ENCODE data around the gene PRPF39.
A peak's percentile ranks its signal among the peaks of the same experiment; 100 is the strongest.
"Not testable (repeated sequence)": the region's sequence is repeated elsewhere in the genome, so short reads cannot be mapped to it uniquely, and the experiment has no call there.

PRPF39 gene

DNA sequence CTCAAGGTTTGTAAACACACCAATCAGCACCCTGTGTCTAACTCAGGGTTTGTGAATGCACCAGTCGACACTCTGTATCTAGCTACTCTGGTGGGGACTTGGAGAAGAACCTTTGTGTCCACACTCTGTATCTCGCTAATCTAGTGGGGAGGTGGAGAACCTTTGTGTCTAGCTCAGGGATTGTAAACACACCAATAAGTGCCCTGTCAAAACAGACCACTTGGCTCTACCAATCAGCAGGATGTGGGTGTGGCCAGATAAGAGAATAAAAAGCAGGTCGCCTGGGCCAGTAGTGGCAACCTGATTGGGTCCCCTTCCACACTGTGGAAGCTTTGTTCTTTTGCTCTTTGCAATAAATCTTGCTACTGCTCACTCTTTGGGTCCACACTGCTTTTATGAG lies 2.8 kb upstream of the PRPF39 start:
- not testable (repeated sequence) for DNase-seq (ENCODE audit: low read depth in 2 of 2)

DNA sequence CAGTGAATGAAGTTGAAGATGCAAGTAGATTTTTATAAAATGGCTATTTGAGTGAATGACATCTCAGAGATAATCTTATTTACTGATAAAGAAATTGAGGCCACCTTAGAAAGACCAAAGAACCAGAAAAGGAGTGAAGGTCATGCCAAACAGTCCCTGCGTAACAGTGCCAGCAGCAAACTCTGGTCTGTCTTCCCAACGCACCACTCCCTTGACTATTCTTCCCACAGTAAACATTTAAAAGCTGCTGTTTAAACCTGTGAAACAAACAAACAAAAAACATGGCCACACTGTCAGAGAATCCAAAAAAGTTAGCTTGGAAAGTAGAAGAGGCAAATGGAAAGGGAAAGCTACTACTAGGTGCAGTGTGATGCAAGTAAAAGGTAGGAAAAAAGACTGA lies 1.5 kb upstream of the PRPF39 start:
- DNase-seq (ENCODE audit: low read depth in 2 of 2): no peak

DNA sequence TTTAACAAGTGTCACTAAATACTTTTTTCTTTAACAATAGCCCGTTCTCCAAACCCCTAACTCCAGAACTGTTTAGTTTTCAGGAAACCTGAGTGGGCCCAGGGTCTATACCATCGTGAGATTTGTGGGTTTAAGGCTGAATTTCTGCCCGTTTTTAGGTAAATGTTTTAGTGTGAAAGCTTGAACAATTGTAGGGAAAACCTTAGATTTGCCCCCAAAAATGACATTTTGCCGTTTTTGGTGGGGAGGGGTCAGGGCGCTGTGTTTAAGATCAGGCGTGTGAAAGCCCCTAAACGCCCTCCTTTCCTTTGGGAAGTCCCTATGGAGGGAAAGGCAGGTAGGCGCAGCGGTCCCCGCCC lies 320 bp upstream of the PRPF39 start:
- DNase-seq (ENCODE audit: low read depth in 2 of 2): no peak

DNA sequence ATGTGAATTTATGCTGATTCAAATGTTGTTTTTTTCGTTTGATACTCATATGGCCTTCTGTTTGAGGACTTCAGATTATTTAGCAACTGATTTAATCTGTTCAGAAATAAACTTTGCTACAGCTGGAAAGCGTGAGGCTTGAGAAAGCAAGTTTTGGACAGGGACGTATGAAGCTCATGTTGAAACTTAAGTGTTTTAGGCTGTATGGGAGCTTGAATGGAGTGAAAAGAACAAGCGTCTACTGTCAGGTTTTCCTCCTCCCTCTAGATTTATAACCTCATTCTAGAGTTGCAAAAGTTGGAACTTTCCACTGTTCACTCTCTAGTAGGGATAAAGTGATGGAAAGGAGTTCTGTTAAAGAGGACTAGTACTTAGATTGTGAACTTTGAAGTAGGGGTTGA lies 1.0 kb downstream of the PRPF39 start:
- DNase-seq (ENCODE audit: low read depth in 2 of 2): no peak

DNA sequence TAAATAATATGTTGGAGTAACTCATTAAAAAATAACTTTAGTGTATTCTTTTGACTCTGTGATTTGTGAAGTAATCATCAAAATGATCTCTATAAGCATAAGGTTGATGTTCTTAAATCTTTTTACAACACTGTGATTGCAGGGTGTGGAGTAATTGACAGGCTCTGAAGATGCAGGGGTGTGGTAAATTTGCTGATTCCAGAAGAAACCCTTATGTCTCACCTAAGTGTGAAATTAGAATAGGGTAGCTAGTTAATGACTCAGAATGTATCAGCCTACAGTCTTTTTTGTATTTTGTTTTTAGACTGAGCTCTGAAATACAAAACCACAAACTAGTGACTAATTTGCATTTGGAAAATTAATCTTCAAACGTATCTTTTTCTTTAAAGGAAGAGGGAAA lies 5.9 kb downstream of the PRPF39 start:
- no peak for DNase-seq (ENCODE audit: low read depth in 2 of 2)

DNA sequence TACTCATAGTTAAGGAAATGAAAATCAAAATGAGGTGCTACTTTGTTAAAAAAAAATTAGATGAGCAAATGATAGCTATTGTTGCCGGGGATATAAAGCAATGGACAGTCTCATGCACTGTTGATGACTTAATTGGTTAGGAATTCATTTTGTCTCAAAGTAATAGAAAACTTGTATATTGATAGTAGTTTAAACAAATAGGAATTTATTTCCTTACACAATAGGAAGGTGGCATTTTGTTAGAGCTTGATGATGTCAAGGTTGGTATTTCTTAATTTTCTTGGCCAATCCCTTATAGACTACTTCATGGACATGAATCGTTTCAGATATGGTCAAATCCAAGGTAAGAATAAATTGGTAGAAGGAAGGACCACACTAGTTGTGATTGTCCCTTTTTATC lies 7.8 kb downstream of the PRPF39 start:
- DNase-seq (ENCODE audit: low read depth in 2 of 2): no peak

DNA sequence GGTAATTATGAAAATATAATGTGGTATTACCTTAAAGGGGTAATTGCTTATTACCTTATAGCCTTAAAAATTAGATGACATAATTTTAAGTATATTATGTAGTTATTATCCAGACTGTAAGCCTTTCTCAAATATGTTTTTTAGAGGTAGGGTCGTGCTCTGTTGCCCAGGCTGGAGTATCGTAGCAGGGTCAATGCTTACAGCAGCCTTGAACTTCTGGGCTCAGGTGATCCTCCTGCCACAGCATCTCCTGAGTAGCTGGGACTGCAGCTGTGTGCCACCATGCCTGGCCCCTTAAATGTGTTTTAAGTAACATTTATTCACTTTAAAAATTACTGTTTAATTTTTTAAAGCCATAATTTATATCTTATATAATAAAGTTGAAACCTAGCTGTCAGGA lies 10.4 kb downstream of the PRPF39 start:
- no peak for DNase-seq (ENCODE audit: low read depth in 2 of 2)

DNA sequence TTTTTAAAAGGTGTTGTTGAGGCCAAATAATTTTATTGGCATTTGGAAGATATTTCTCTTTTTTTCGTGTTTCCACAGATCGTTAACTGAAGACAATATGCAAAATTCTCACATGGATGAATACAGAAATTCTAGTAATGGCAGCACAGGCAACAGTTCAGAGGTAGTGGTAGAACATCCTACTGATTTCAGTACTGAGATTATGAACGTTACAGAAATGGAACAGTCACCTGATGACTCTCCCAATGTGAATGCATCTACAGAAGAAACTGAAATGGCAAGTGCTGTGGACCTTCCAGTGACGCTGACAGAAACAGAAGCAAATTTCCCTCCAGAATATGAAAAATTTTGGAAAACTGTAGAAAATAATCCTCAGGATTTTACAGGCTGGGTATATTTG lies 11.2 kb downstream of the PRPF39 start:
- no peak for DNase-seq (ENCODE audit: low read depth in 2 of 2)

DNA sequence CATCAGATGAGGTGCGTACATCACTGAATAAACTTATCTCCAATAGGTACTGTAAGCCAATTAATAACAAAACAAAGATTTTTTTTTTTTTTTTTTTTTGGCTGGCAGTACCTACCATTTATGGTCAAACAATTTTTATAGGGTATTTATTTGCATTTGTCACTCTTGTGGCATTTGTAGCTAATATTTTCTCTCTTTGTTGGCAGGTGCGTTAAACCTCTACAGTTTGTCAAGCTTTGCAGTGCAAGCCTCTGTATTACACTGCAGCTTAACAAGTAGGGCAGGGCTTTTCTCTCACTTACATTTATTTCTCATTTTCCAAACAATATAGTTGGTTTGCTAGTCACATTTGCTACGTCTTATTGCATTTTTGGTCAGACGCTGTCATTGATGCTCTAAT lies 12.3 kb downstream of the PRPF39 start:
- DNase-seq (ENCODE audit: low read depth in 2 of 2): no peak

DNA sequence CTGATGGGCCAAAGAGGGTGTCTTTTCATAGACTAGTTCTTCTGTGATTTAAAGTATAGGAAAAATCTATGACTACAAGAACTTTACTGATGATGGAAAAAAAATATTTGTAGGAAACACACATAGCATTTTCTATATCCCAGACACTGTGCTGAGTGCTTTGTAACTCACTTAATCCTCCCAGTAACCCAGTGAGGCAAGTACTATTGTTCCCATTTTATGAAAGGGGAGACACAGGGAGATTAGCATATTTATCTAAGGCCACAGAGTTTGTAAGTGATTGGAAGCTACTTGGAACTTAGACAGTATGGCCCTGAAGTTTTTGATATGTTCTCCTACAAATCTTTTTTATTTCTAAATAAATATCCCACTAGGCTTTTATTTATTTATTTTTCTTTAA lies 19.9 kb downstream of the PRPF39 start:
- no peak for DNase-seq (ENCODE audit: low read depth in 2 of 2)

DNA sequence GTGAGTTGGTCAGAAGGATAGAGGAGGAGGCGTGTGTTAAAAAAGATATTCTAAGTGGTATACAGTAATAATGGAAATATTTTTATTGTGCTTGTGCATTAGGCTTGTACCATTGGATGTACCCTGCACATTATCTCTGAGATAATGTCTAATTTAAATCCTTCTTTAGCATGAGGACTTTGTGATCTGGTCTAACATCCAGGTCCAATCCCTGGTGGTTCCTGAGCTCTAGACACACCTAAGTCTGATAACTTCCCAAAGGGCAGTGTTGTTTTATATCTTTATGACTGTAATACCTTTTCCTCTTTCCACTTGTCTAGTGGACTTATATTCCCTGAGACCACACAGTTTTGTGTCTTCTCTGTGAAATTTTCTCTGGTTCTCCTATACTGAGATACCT lies 20.6 kb downstream of the PRPF39 start:
- DNase-seq (ENCODE audit: low read depth in 2 of 2): no peak

DNA sequence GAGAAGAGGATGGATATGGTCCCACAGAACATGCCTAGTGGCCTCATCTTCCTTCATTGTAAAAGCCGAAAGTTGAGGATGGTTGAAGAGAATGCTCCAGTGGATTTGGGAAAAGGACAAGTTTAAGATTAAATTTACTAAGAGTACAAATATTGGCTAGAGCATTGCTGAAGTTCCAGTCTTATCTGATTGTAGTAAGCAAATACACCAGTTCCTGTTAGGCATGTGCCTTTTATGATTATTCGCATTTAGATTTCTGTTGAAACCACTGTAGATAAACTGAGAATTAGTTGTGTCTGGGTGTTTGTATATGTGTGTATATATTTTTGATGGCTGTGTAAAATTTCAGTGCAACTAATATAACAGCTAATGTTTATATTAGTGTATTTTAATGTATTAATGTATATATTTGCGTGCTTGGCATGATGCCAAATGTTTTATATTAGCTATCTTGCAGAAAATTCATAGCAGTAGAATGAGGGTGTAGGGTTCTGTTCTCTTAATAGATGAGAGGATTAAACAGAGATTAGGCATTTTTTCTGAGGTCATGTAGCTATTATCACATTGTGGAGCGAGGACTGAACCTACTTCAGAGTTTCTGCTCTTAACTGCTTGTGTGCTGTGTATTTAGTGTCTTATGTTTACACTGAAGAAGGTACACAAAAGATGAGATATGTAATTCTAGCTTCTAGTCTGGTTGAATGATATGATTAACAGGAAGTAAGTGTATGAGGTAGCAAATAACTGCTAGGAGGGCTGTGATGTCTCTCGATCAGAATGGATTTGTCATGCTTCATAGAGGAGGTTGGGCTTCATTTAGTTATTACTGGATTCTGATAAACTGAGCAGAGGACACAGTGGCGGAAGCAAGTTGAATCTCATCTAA lies 29.2 kb downstream of the PRPF39 start:
- no peak for DNase-seq (ENCODE audit: low read depth in 2 of 2)

DNA sequence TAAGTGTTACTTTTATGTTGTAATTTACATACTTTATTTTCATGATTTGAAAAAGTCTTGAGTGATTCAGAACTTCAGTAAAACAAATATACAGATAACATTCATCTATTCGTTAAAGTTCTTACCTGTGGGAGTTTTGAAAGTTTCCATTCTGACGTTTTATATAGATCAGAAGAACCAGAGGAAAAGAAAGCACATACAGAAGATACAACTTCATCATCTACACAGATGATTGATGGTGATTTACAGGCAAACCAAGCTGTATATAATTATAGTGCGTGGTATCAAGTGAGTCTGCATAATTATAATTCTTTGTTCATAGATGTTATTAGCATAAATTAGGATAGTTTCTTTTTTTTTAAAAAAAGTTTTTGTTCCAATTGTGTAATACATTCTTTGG lies 30.4 kb downstream of the PRPF39 start:
- no peak for DNase-seq (ENCODE audit: low read depth in 2 of 2)

DNA sequence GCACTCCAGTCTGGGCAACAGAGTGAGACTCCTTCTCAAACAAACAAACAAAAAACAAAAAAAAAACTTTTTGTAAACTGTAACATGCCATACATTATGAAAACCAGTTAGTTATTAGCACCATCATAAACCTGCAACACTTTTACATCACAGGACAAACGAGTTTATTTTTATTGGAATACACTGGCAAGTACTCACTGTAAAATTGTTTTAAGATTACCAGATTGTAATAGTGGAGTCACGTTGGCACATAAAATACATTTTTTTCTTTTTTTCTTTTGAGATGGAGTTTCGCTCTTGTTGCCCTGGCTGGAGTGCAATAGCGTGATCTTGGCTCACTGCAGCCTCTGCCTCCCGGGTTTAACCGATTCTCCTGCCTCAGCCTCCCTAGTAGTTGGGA lies 34.7 kb downstream of the PRPF39 start:
- no peak for DNase-seq (ENCODE audit: low read depth in 2 of 2)

DNA sequence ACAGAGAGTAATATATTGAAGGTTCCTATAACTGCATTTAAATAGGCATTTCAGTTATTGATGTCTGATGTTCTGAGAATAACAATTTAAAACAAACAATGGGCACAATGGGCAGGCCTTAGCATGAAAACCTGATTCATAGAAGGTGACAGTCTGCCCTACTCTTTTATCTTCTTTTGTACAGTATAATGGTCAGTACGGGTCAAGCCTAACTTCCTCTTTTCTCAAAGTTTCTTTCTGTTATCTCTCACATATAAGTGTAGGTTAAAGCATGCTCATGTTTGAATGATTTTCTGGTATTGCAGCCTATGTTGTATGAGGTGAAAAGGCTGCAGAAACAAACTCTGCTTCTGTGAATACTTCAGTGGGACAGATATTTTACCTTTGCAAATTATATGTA lies 36.2 kb downstream of the PRPF39 start:
- DNase-seq (ENCODE audit: low read depth in 2 of 2): no peak

DNA sequence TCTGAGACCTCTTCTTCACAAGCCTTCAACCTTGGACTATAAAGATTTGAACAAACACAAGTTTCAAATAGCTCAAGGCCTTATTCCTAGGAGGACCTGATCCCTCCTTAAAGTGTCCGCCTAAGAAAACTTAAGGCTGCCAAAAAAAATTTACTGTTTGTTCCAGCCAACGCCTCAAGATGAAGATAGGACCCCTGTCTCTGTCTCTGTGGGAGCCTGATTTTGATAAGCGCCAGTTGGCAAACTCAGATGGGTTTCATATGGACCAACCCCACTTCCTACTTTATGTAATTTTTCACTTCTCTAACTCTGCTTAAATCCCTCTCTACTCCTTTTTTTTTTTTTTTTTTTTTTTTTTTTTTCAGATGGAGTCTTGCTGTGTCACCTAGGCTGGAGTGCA lies 39.4 kb downstream of the PRPF39 start:
- DNase-seq (ENCODE audit: low read depth in 2 of 2): no peak

DNA sequence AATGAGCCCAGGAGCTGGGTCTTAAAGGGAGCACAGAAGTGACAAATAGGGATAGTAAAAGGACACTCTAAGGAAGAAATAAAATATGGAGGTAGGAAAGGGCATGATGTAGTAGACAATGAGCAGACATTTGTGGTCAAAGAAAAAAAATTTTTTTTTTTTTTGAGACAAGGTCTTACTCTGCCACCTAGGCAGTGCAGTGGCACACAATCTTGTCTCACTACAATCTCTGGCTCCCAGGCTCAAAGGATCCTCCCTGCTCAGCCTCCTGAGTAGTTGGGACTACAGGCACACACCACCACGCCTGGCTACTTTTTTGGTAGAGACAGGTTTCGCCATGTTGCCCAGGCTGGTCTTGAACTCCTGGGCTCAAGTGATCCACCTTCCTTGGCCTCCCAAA lies 41.8 kb downstream of the PRPF39 start:
- DNase-seq (ENCODE audit: low read depth in 2 of 2): no peak

DNA sequence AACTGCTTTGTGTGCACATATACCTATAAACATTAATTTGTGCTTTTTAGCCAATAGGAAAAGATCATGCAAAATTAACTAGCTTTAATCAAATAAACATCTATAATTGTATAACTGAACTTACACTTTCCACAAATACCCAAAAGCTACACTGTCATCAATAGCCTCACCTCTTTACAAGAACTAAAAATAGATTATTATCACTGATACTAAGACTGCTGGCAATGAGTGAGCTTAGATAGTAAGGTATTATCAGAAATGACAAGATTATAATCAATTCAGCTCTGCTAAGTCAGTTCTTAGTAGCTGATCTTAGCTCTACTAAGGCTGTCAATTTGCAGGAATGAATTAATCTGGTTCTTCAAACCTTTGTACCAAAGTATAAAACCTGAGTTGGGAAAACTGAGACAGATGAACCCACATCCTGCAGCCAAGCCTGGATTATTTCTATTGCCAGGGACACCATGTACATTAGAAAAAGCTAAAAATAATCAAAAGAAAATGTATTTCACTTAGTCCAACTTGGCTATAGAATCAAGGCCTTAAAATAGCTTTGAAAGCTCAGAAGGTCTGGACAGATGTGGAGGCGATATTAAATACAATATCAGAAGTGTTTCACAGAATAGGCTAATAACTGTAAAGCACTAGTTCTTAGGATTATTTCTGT lies 45.2 kb downstream of the PRPF39 start:
- DNase-seq (ENCODE audit: low read depth in 2 of 2): no peak

DNA sequence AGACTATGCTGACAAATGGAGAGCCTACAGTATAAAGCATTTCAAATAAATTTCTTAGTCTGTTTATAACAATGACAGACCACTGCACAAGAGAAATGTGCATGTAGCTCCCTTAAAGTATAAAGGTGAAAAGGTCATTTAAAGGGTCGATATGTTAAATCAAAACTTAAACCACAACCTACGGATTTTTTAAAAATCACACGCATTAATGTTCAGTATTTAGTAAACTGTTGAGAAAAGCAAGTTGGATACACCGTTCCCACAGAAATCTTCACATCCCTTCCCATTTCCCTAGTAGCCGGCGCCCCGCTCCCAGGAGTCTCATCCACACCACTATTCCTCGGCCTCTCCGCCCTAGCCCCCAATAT lies 49.8 kb downstream of the PRPF39 start:
- DNase-seq (ENCODE audit: low read depth in 2 of 2): no peak

DNA sequence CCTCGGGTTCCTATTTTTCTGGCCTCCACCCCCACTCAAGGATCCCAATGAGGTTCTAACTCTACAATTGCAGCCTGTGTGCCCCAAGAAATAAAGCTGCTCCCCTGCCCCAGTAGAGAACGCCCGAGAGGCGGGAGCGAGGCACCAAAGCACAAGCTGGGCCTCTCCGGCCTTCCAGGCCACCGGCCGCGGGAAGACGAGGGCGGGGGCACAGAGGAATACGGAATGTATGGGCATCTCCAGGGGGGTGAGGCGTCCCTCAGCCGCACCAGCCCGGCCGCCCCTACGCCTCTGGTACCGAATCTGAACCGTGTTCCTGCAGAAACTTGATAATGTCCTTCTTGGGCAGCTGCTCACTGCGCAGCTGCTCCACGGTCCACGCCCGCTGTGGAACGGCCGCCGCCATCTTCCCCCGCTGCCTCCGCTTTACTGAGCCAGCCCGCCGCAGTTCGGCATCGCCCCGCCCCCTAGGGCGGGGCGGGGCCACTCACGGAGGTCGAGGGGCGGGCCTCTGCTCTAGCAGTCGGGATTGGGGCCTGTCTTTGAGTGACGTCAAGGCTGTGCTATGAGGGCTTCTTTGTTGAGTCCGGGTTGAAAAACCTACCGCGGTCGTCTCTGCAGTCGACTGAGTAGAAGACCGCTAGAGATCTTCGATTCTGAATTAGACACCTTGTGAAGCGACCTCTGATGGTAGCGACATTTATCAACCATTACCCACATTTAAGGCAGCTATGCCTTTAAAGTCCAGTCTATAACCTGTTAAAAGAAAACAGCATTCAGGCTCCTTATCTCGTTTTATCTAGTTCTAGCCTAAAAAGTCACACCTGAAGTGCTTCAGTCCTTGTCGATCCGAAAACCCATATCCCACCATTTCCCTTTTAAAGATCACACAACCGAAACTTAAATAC lies 50.4 kb downstream of the PRPF39 start, which contains the start of gene FKBP3:
Gene FKBP3 (minus strand): TSS at position 431 of the 908 bp plus-strand sequence. CDS start 25 bp downstream, at position 406.
- DNase-seq (ENCODE audit: low read depth in 2 of 2): peak; percentile 87 to 93

DNA sequence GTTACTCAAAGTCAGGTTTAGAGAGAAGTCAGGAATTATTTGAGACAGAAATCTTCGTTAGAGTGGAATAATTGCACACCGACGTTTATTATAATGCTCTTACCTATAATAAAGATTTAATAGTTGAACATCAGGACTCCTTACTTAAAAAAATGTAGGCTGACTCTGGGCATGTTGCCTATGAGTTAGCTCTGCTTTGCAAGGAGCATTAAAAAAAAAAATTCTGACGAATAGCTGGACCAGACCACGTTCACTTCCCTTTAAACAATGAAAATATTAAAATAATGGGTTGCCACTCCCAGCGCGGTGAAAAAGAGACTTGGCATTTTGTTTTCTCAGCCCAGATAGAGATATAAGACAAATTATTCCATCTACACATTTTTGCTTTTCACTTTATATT lies 51.2 kb downstream of the PRPF39 start:
- DNase-seq (ENCODE audit: low read depth in 2 of 2): no peak

DNA sequence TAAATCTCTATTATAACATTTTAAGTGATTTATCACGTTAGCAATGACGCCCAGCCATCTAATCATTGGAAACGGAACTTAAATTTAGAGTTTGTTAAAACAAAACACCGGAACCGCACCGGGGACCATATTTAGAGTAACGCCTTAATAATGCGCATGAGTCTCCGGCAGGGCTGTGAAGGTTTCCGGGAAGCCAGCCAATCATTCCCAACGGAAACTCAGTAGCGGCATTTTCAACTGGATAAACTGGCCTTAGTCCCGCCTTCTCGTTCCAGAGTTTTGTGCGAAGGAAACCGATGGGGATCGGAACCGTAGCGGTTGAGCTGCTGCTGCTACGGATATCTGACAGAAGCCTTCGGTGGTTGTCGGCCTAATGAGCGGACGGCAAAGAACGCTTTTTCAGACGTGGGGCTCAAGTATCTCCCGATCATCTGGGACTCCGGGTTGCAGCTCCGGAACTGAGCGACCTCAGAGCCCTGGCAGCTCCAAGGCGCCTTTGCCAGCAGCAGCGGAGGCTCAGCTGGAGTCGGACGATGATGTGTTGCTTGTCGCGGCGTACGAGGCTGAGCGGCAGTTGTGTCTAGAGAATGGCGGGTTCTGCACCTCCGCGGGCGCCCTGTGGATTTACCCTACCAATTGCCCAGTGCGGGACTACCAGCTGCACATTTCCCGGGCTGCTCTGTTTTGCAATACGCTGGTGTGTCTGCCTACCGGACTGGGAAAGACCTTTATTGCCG lies 51.9 kb downstream of the PRPF39 start, which contains the start of gene FANCM:
Gene FANCM (plus strand): TSS at position 272 of the 737 bp plus-strand sequence. CDS start 102 bp downstream, at position 374.
- DNase-seq (ENCODE audit: low read depth in 2 of 2): peak; percentile 72 to 79

Data from stimulated activated CD4-positive, alpha-beta T cell treated with anti-CD3 and anti-CD28 coated beads, Interleukin-4, amount 100 ng/mL, for 48 hours (primary cell).